Measurements from ENCODE around the gene CHSY1. TPM values are rescaled to one million over a fixed set of nuclear protein-coding genes. Genes with fewer than 3 reads are reported as not detected.

The CHSY1 gene
- polyA plus RNA-seq, 2 donors = 3.3 to 5.2 TPM

DNA sequence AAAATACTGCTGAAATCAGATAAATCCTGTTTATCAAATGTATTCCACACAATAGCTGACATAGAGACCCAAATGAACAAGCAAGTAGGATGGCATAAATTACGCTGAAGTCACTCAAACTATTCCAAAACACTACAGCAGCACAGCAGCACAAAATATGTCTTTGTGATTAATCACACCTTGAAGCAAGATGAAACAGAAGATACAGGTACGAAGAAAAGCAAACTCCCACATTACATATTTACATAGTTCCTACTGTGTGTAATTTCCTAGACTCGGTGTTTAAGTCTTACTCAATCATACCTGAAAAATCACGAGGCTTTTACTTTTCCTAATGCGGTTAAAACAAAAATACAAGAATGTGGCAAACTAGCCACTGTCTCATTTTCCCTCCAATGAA lies 38.3 kb downstream of the CHSY1 start:
- Histone ChIP-seq H3K9me3 (ENCODE audit: control insufficient read depth in 2 of 2, insufficient read depth in 1 of 2, low read depth in 1 of 2, low read length in 1 of 2) (no peaks in the 10 kb centered on the region), H3K27me3 (ENCODE audit: control insufficient read depth in 1 of 2, insufficient read depth in 2 of 2, low read length in 2 of 2) (no peaks in the 10 kb centered on the region), H3K4me3 (ENCODE audit: low read depth in 1 of 2, low read length in 2 of 2) (no peak overlapping the region), H3K36me3 (ENCODE audit: control insufficient read depth in 2 of 2, insufficient read depth in 2 of 2, low read length in 1 of 2) (no peaks in the 10 kb centered on the region), H3K27ac (ENCODE audit: low read depth in 2 of 2, low read length in 1 of 2) (peak overlapping the region in 1 of 2 donors; percentile 22), H3K4me1 (ENCODE audit: control insufficient read depth in 2 of 2, insufficient read depth in 2 of 2, low read length in 1 of 2) (peaks cover 4% of the 10 kb centered on the region in 2 donors)
- WGBS, 2 donors = 56 to 65% methylated on average over 5 of the region's 5 CpGs

DNA sequence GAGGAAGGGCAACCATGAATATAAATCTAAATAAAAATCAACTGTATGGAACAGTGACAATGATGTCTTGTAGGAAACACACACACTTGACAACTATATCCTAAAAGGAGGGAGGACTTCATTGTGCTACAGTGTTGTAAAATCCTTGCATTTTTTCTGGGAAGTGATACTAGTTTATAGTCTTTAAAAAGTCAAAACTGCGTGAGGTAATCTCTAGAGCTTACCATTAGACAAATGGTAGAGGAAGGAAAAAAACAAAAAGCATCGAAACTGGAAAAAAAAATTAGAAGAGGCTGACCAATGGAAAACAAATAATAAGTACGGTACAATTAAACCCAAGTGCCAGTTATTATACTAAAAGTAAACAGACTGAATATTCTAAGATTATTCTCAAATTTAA lies 38.7 kb downstream of the CHSY1 start:
- 45 to 53% methylated on average over 3 of the region's 3 CpGs for WGBS, 2 donors

DNA sequence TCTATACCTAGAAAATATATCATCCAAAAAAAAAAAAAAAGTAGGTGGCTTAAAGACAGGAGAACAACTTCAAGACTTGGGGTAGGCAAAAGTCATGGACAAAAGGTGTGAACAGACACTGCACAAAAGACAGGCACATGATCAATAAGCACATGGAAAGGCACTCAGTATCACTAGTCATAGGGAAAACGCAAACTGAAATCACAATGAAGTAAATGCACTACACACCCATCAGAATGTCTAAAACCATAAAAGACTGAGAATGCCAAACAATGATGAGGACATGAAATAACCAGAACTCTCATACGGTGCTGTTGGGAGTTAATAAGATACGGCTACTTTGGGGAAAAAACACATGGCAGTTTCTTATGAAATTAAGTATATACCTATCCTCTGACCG lies 40.0 kb downstream of the CHSY1 start:
- Histone ChIP-seq H3K4me1 (ENCODE audit: control insufficient read depth in 2 of 2, insufficient read depth in 2 of 2, low read length in 1 of 2) (peaks cover 4% of the 10 kb centered on the region in 2 donors), H3K9me3 (ENCODE audit: control insufficient read depth in 2 of 2, insufficient read depth in 1 of 2, low read depth in 1 of 2, low read length in 1 of 2) (no peaks in the 10 kb centered on the region), H3K27me3 (ENCODE audit: control insufficient read depth in 1 of 2, insufficient read depth in 2 of 2, low read length in 2 of 2) (no peaks in the 10 kb centered on the region), H3K36me3 (ENCODE audit: control insufficient read depth in 2 of 2, insufficient read depth in 2 of 2, low read length in 1 of 2) (no peaks in the 10 kb centered on the region), H3K27ac (ENCODE audit: low read depth in 2 of 2, low read length in 1 of 2) (no peak overlapping the region), H3K4me3 (ENCODE audit: low read depth in 1 of 2, low read length in 2 of 2) (no peak overlapping the region)
- WGBS, 2 donors = 62 to 82% methylated on average over 4 of the region's 4 CpGs

More for the DNA sequence above, 38.7 kb downstream of the CHSY1 start:
- peaks cover 4% of the 10 kb centered on the region in 2 donors for H3K4me1 ChIP-seq (ENCODE audit: control insufficient read depth in 2 of 2, insufficient read depth in 2 of 2, low read length in 1 of 2)
- no peak overlapping the region for H3K27ac ChIP-seq (ENCODE audit: low read depth in 2 of 2, low read length in 1 of 2)
- H3K36me3 ChIP-seq (ENCODE audit: control insufficient read depth in 2 of 2, insufficient read depth in 2 of 2, low read length in 1 of 2) = no peaks in the 10 kb centered on the region
- no peak overlapping the region for H3K4me3 ChIP-seq (ENCODE audit: low read depth in 1 of 2, low read length in 2 of 2)
- H3K27me3 ChIP-seq (ENCODE audit: control insufficient read depth in 1 of 2, insufficient read depth in 2 of 2, low read length in 2 of 2) = no peaks in the 10 kb centered on the region
- H3K9me3 ChIP-seq (ENCODE audit: control insufficient read depth in 2 of 2, insufficient read depth in 1 of 2, low read depth in 1 of 2, low read length in 1 of 2) = no peaks in the 10 kb centered on the region

DNA sequence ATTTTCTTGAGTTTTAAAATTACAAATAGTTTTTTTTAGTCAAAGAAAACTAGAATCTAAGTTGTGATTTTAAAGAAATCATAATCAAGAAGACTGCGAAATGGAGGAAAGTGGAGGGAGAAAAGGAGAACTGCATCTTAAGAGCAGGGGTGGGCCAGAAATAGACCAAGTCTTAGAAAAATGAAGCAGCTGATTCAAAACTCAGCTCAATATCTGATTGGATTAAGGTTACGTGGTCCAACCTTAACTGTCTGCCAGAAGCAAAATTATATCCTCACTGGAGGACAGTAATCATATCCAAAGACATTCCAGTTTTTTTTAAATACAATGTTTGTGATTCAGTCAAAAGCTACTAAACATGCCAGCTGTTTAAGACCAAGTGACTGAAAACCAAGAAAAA lies 41.4 kb downstream of the CHSY1 start:
- Histone ChIP-seq H3K27me3 (ENCODE audit: control insufficient read depth in 1 of 2, insufficient read depth in 2 of 2, low read length in 2 of 2) (no peaks in the 10 kb centered on the region), H3K27ac (ENCODE audit: low read depth in 2 of 2, low read length in 1 of 2) (no peak overlapping the region), H3K4me3 (ENCODE audit: low read depth in 1 of 2, low read length in 2 of 2) (no peak overlapping the region), H3K4me1 (ENCODE audit: control insufficient read depth in 2 of 2, insufficient read depth in 2 of 2, low read length in 1 of 2) (peaks cover 4 to 7% of the 10 kb centered on the region in 2 donors), H3K36me3 (ENCODE audit: control insufficient read depth in 2 of 2, insufficient read depth in 2 of 2, low read length in 1 of 2) (no peaks in the 10 kb centered on the region), H3K9me3 (ENCODE audit: control insufficient read depth in 2 of 2, insufficient read depth in 1 of 2, low read depth in 1 of 2, low read length in 1 of 2) (no peaks in the 10 kb centered on the region)
- 75 to 81% methylated on average over 2 of the region's 2 CpGs for WGBS, 2 donors

DNA sequence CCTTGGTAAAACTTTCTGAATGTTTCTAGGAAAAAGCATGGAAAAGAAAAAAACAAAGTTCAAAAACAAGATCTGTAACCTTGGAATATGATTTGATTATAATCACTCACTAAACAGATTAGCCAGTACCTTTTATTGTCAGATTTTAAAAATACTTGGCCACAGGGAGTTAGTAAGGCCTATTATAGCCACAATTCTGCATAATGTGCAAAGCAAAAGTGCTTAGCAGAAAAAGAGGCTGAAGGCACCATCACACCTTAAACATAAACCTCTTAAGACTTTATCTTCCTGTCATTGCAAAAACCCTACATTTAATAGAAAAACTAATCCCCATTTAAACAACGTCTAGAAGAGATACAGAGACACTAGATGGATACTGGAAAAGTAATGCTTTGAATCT lies 41.8 kb downstream of the CHSY1 start:
- H3K4me1 ChIP-seq (ENCODE audit: control insufficient read depth in 2 of 2, insufficient read depth in 2 of 2, low read length in 1 of 2) = peaks cover 4 to 7% of the 10 kb centered on the region in 2 donors
- WGBS, 2 donors = 48% methylated on average over 1 of the region's 1 CpG
- no peak overlapping the region for H3K4me3 ChIP-seq (ENCODE audit: low read depth in 1 of 2, low read length in 2 of 2)
- H3K9me3 ChIP-seq (ENCODE audit: control insufficient read depth in 2 of 2, insufficient read depth in 1 of 2, low read depth in 1 of 2, low read length in 1 of 2) = no peaks in the 10 kb centered on the region
- H3K36me3 ChIP-seq (ENCODE audit: control insufficient read depth in 2 of 2, insufficient read depth in 2 of 2, low read length in 1 of 2) = no peaks in the 10 kb centered on the region
- no peaks in the 10 kb centered on the region for H3K27me3 ChIP-seq (ENCODE audit: control insufficient read depth in 1 of 2, insufficient read depth in 2 of 2, low read length in 2 of 2)
- H3K27ac ChIP-seq (ENCODE audit: low read depth in 2 of 2, low read length in 1 of 2) = no peak overlapping the region

DNA sequence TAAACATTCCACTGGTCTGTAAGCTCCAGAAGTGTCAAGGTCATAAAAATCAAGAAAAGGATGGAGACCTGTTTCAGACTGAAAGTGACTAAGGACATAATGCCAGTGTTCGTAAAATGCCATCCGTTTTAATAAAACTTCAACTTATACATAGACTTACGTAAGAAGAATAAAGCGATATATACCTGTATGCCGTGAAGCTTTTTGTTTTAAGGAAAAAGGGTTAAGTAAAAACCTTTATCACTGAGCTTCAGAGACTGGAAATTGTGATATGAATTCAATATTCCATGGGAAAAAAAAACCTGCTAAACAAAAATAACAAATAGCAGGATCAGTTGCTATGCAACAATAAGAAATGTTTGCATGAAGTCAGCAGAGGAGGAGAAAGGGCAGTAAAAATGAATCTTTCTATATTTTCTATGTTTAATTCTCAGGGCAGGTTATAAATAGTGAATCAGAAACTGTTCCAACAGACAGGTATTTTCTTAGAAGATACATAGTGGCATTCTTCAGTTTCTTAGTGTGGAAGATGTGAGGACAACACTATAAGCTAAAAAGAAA lies 42.5 kb downstream of the CHSY1 start:
- H3K4me3 ChIP-seq (ENCODE audit: low read depth in 1 of 2, low read length in 2 of 2) = no peak overlapping the region
- no peaks in the 10 kb centered on the region for H3K27me3 ChIP-seq (ENCODE audit: control insufficient read depth in 1 of 2, insufficient read depth in 2 of 2, low read length in 2 of 2)
- H3K4me1 ChIP-seq (ENCODE audit: control insufficient read depth in 2 of 2, insufficient read depth in 2 of 2, low read length in 1 of 2) = peaks cover 4 to 7% of the 10 kb centered on the region in 2 donors
- no peak overlapping the region for H3K27ac ChIP-seq (ENCODE audit: low read depth in 2 of 2, low read length in 1 of 2)
- WGBS, 2 donors = 76 to 79% methylated on average over 5 of the region's 5 CpGs
- no peaks in the 10 kb centered on the region for H3K36me3 ChIP-seq (ENCODE audit: control insufficient read depth in 2 of 2, insufficient read depth in 2 of 2, low read length in 1 of 2)
- H3K9me3 ChIP-seq (ENCODE audit: control insufficient read depth in 2 of 2, insufficient read depth in 1 of 2, low read depth in 1 of 2, low read length in 1 of 2) = no peaks in the 10 kb centered on the region

DNA sequence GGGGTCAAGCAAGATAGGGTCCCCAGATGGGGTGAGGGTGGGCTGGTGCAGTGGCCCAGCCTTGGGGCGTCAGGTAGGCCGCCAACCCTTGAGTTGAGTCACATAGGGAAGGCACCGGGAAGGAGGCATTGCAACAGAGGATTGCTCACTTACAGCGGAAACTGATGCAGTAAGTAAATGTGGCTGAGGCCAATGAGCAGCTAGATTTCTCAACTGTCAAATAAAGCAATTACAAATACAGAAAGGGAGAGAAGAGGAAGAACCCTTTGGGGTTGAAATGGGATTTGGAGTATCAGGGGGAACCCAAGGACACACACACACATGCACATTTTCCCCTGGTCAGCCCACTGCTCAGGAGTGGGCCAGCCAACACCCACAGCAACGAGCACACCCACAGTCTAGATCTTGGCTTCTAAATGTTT lies 44.0 kb downstream of the CHSY1 start:
- H3K27ac ChIP-seq (ENCODE audit: low read depth in 2 of 2, low read length in 1 of 2) = peak overlapping the region in 1 of 2 donors; percentile 65
- peaks cover 0 to 3% of the 10 kb centered on the region in 2 donors for H3K4me1 ChIP-seq (ENCODE audit: control insufficient read depth in 2 of 2, insufficient read depth in 2 of 2, low read length in 1 of 2)
- 65 to 77% methylated on average over 5 of the region's 5 CpGs for WGBS, 2 donors
- H3K9me3 ChIP-seq (ENCODE audit: control insufficient read depth in 2 of 2, insufficient read depth in 1 of 2, low read depth in 1 of 2, low read length in 1 of 2) = no peaks in the 10 kb centered on the region
- no peaks in the 10 kb centered on the region for H3K27me3 ChIP-seq (ENCODE audit: control insufficient read depth in 1 of 2, insufficient read depth in 2 of 2, low read length in 2 of 2)
- no peaks in the 10 kb centered on the region for H3K36me3 ChIP-seq (ENCODE audit: control insufficient read depth in 2 of 2, insufficient read depth in 2 of 2, low read length in 1 of 2)
- H3K4me3 ChIP-seq (ENCODE audit: low read depth in 1 of 2, low read length in 2 of 2) = no peak overlapping the region

GRCh38 chr15:101206176-101206591 lies 45.7 kb downstream of the CHSY1 start:
- H3K27me3 ChIP-seq (ENCODE audit: control insufficient read depth in 1 of 2, insufficient read depth in 2 of 2, low read length in 2 of 2) = no peaks in the 10 kb centered on the region
- no peaks in the 10 kb centered on the region for H3K36me3 ChIP-seq (ENCODE audit: control insufficient read depth in 2 of 2, insufficient read depth in 2 of 2, low read length in 1 of 2)
- peaks cover 3 to 8% of the 10 kb centered on the region in 2 donors for H3K4me1 ChIP-seq (ENCODE audit: control insufficient read depth in 2 of 2, insufficient read depth in 2 of 2, low read length in 1 of 2)
- WGBS, 2 donors = 73% methylated on average over 12 of the region's 12 CpGs
- peak overlapping the region; percentile 30 to 42 for H3K27ac ChIP-seq (ENCODE audit: low read depth in 2 of 2, low read length in 1 of 2)
- no peak overlapping the region for H3K4me3 ChIP-seq (ENCODE audit: low read depth in 1 of 2, low read length in 2 of 2)
- no peaks in the 10 kb centered on the region for H3K9me3 ChIP-seq (ENCODE audit: control insufficient read depth in 2 of 2, insufficient read depth in 1 of 2, low read depth in 1 of 2, low read length in 1 of 2)

DNA sequence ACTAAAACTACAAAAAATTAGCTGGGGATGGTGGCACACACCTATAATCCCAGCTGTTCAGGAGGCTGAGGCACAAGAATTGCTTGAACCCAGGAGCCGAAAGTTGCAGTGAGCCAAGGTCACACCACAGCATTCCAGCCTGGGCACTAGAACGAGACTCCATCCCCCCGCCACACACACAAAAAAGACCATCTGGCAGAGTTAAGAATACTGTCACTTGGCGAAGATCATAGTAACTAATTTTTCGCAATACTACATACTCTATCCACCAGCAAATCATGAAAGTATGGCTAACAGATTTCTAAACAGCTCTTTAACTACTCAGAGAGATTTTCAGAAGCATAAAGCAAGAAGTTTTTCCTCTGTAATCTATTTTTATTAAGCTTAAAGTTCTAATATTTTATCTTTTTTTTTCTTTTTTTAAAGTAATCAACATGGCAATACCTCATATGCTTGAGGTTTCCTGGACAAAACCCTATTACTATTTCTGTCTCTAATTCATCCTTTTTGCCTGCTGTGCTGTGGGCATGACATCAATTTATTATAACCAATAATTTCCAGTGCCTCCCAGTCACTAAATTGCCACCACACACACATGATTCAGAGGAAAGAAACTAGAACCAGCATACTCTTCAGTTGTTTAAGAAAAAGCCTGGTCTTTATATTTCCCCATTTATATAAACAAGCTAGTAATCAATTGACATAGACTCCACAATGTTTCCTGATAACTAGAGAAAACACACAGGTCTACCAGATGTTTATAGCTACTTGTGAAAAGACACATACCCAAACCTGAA lies 46.9 kb downstream of the CHSY1 start:
- Histone ChIP-seq H3K27ac (ENCODE audit: low read depth in 2 of 2, low read length in 1 of 2) (no peak overlapping the region), H3K4me1 (ENCODE audit: control insufficient read depth in 2 of 2, insufficient read depth in 2 of 2, low read length in 1 of 2) (peaks cover 7 to 8% of the 10 kb centered on the region in 2 donors), H3K9me3 (ENCODE audit: control insufficient read depth in 2 of 2, insufficient read depth in 1 of 2, low read depth in 1 of 2, low read length in 1 of 2) (no peaks in the 10 kb centered on the region), H3K4me3 (ENCODE audit: low read depth in 1 of 2, low read length in 2 of 2) (no peak overlapping the region), H3K36me3 (ENCODE audit: control insufficient read depth in 2 of 2, insufficient read depth in 2 of 2, low read length in 1 of 2) (no peaks in the 10 kb centered on the region), H3K27me3 (ENCODE audit: control insufficient read depth in 1 of 2, insufficient read depth in 2 of 2, low read length in 2 of 2) (no peaks in the 10 kb centered on the region)
- WGBS, 2 donors = 66 to 79% methylated on average over 5 of the region's 5 CpGs
